Parathyroid adenoma (tissue), 2 donors: ENCODE results near the gene GAS7.

ENCODE experiments used
- H2AFZ ChIP-seq: fragments of 300-600 bp; sonication (generic); one replicate; pipeline ENCODE4 v1.7.0; 2017; ENCODE audit warnings: antibody characterized with exemption, mild to moderate bottlenecking
- H3K27ac ChIP-seq: fragments of 300-600 bp; sonication (generic); one replicate; pipeline ENCODE4 v1.7.0; 2017
- H3K27me3 ChIP-seq: fragments of 300-600 bp; sonication (generic); one replicate; pipeline ENCODE4 v1.7.0; 2017; ENCODE audit warnings: low read length; ENCODE audit not compliant: control insufficient read depth, insufficient read depth
- H3K36me3 ChIP-seq: fragments of 300-600 bp; sonication (generic); one replicate; pipeline ENCODE4 v1.7.0; 2017; ENCODE audit warnings: low read length; ENCODE audit not compliant: control insufficient read depth, insufficient read depth
- H3K4me1 ChIP-seq: fragments of 300-600 bp; sonication (generic); one replicate; pipeline ENCODE4 v1.7.0; 2017; ENCODE audit warnings: control low read depth
- H3K4me2 ChIP-seq: fragments of 300-600 bp; sonication (generic); one replicate; pipeline ENCODE4 v1.7.0; 2017; ENCODE audit warnings: low read length
- H3K4me3 ChIP-seq: fragments of 300-600 bp; sonication (generic); one replicate; pipeline ENCODE4 v1.7.0; 2017; ENCODE audit warnings: low read depth, low read length
- H3K79me2 ChIP-seq: fragments of 300-600 bp; sonication (generic); one replicate; pipeline ENCODE4 v1.7.0; 2017; ENCODE audit warnings: control low read depth
- H3K9ac ChIP-seq: fragments of 300-600 bp; sonication (generic); one replicate; pipeline ENCODE4 v1.7.0; 2017; ENCODE audit warnings: mild to moderate bottlenecking
- H3K9me3 ChIP-seq: fragments of 300-600 bp; sonication (generic); one replicate; pipeline ENCODE4 v1.7.0; 2017; ENCODE audit warnings: low read length; ENCODE audit not compliant: control insufficient read depth
- TF ChIP-seq, protein P1 (sequence below): fragments of 300-600 bp; sonication (generic); IDR thresholded peaks from one replicate; pipeline ENCODE4 v1.7.0; 2017; ENCODE audit warnings: antibody characterized with exemption, mild to moderate bottlenecking
- donor health status: primary hyperparathyroidism.

The GAS7 gene

DNA sequence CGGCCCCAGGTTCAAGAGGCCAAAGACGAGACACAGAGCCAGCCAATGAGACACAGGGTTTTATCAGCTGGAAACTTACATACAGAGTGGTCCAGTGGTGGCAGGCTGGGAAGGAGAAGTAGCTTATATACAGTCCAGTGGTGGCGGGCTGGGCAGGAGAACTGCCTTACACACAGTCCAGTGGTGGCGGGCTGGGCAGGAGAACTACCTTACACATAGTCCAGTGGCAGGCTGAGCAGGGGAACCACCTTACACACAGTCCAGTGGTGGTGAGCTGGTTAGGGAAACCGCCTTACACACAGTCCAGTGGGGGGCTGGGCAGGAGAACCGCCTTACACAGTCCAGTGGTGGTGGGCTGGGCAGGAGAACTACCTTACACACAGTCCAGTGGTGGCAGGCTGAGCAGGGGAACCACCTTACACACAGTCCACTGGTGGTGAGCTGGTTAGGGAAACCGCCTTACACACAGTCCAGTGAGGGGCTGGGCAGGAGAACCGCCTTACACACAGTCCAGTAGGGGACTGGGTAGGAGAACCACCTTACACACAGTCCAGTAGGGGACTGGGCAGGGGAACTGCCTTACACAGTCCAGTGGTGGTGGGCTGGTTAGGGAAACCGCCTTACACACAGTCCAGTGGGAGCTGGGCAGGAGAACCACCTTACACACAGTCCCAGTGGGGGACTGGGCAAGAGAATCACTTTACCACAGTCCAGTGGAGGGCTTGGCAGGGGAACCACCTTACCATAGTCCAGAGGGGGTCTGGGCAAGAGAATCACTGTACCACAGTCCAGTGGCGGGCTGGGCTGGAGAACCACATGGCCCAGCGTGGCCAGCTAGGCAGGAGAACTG, 90.9 kb downstream of the GAS7 start:
- Histone ChIP-seq H3K9me3 (no peaks in the 10 kb centered on the region), H3K79me2 (no peaks in the 10 kb centered on the region), H2AFZ (no peak overlapping the region), H3K36me3 (no peaks in the 10 kb centered on the region), H3K9ac (no peak overlapping the region), H3K4me3 (no peak overlapping the region), H3K4me2 (no peak overlapping the region), H3K4me1 (no peaks in the 10 kb centered on the region), H3K27ac (no peak overlapping the region), H3K27me3 (no peaks in the 10 kb centered on the region)
- TF ChIP-seq, protein P1, sequence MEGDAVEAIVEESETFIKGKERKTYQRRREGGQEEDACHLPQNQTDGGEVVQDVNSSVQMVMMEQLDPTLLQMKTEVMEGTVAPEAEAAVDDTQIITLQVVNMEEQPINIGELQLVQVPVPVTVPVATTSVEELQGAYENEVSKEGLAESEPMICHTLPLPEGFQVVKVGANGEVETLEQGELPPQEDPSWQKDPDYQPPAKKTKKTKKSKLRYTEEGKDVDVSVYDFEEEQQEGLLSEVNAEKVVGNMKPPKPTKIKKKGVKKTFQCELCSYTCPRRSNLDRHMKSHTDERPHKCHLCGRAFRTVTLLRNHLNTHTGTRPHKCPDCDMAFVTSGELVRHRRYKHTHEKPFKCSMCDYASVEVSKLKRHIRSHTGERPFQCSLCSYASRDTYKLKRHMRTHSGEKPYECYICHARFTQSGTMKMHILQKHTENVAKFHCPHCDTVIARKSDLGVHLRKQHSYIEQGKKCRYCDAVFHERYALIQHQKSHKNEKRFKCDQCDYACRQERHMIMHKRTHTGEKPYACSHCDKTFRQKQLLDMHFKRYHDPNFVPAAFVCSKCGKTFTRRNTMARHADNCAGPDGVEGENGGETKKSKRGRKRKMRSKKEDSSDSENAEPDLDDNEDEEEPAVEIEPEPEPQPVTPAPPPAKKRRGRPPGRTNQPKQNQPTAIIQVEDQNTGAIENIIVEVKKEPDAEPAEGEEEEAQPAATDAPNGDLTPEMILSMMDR: no peak

DNA sequence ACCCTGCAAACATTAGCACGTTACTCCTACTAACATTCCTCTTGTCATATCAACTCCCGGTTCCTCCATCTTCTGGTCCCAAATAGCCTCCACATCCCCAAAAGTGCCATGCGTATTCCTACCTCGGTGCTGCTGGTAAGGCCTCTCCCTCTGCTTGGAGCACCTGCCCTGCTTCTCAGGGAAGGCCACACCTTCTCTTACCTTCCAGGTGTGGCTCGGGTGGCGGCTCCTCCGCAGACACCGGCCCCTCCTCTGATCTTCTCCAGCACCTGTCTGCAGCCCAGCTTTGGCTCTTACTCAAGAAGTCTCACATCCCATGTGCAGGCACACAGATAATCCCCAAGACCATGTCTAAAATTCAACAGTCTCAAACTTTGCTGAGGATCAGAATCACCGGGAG, 92.3 kb downstream of the GAS7 start:
- no peak overlapping the region for H3K4me3 ChIP-seq
- H3K27me3 ChIP-seq: no peaks in the 10 kb centered on the region
- no peak overlapping the region for H3K27ac ChIP-seq
- no peaks in the 10 kb centered on the region for H3K79me2 ChIP-seq
- no peak overlapping the region for H3K9ac ChIP-seq
- no peak overlapping the region for H3K4me2 ChIP-seq
- no peaks in the 10 kb centered on the region for H3K9me3 ChIP-seq
- H2AFZ ChIP-seq: no peak overlapping the region
- no peaks in the 10 kb centered on the region for H3K36me3 ChIP-seq
- no peaks in the 10 kb centered on the region for H3K4me1 ChIP-seq
- TF ChIP-seq, protein P1: no peak

DNA sequence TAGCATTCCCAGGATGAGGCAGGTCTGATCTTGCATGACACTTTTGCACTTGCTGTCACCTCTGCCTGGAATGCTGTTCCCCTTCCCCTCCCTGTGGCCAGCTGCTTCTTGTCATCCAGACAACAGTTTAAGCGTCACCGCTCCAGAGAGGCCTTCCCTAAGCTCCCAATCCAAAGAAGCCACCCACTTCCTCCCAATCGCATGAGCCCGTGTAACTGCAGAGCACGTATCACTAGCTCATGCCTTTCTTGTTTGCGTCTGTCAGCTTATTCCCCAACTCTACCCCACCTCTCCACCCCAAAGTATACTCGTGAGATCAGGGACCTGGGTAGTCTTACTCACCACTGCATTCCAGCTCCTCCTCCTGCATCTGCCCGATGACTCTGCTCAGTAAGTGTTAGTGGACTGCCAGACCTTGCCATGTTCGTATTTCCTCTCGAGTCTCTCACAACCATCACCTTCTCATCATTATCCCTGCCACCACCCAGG, 92.8 kb downstream of the GAS7 start:
- no peaks in the 10 kb centered on the region for H3K27me3 ChIP-seq
- TF ChIP-seq, protein P1: no peak
- H3K27ac ChIP-seq: no peak overlapping the region
- H3K4me2 ChIP-seq: no peak overlapping the region
- no peak overlapping the region for H3K4me3 ChIP-seq
- H3K9me3 ChIP-seq: no peaks in the 10 kb centered on the region
- no peak overlapping the region for H2AFZ ChIP-seq
- no peaks in the 10 kb centered on the region for H3K79me2 ChIP-seq
- no peaks in the 10 kb centered on the region for H3K4me1 ChIP-seq
- H3K36me3 ChIP-seq: no peaks in the 10 kb centered on the region
- H3K9ac ChIP-seq: no peak overlapping the region

DNA sequence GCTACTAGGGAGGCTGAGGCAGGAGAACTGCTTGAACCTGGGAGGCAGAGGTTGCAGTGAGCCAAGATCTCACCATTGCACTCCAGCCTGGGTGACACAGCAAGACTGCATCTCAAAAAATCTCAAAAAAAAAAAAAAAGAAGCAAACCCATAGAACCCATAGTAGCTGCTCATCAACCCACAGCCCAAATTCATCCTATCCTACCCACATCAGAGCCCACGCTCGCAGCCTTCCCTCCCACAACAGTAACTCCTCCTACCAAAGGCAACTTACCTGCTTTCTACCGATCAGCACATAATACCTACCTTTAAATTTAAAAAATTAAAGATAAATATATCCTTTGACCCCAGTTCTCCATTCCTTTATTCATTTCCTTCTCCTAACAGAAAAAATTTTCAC, 94.7 kb downstream of the GAS7 start:
- TF ChIP-seq, protein P1: no peak
- Histone ChIP-seq H3K4me1 (no peaks in the 10 kb centered on the region), H3K4me3 (no peak overlapping the region), H3K36me3 (no peaks in the 10 kb centered on the region), H3K4me2 (no peak overlapping the region), H2AFZ (no peak overlapping the region), H3K27ac (no peak overlapping the region), H3K9ac (no peak overlapping the region), H3K9me3 (no peaks in the 10 kb centered on the region), H3K27me3 (no peaks in the 10 kb centered on the region), H3K79me2 (no peaks in the 10 kb centered on the region)

DNA sequence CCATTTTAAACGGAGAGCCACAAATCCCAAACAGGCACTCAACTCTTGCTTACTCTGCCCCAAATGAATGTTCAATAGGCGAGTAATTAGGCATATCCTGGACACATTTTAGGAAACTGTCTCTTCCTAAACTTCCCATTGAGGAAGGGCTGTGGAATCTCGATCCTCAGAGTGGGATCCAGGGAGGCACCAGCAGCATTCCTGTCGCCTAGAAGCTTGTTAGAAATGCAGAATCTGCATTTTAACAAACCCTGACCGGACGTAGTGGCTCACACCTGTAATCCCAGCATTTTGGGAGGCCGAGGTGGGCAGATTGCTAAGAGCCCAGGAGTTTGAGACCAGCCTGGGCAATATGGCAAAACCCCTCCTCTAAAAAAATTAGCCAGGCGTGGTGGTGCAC, 95.6 kb downstream of the GAS7 start:
- H3K79me2 ChIP-seq: no peaks in the 10 kb centered on the region
- H3K9ac ChIP-seq: no peak overlapping the region
- no peaks in the 10 kb centered on the region for H3K27me3 ChIP-seq
- H3K9me3 ChIP-seq: no peaks in the 10 kb centered on the region
- no peaks in the 10 kb centered on the region for H3K36me3 ChIP-seq
- H3K4me1 ChIP-seq: no peaks in the 10 kb centered on the region
- no peak overlapping the region for H2AFZ ChIP-seq
- H3K4me3 ChIP-seq: no peak overlapping the region
- H3K4me2 ChIP-seq: no peak overlapping the region
- H3K27ac ChIP-seq: no peak overlapping the region
- TF ChIP-seq, protein P1: no peak
